H1 (cell line): Measurements from ENCODE around the gene ASL. TPM values are rescaled to one million over a fixed set of nuclear protein-coding genes. Genes with fewer than 3 reads are reported as not detected.

Experiments used
- ASH2L ChIP-seq: fragments of 200-600, 300-600 bp; sonication (generic); IDR thresholded peaks from one replicate; pipeline ENCODE4 v1.7.1; 2017; ENCODE audit warnings: low read length
- CTBP2 ChIP-seq: IDR thresholded peaks from 2 replicates; pipeline ENCODE4 v1.7.0; 2011; ENCODE audit warnings: borderline replicate concordance, mild to moderate bottlenecking, moderate library complexity, mixed read lengths, low read length; ENCODE audit not compliant: insufficient read depth, insufficient read length
- E2F6 ChIP-seq: IDR thresholded peaks from 2 replicates; pipeline ENCODE4 v1.6.1; 2012; ENCODE audit warnings: inconsistent platforms
- EGR1 ChIP-seq: IDR thresholded peaks from 2 replicates; pipeline ENCODE4 v1.6.1; 2011; ENCODE audit warnings: low read depth, low read length, borderline replicate concordance
- EZH2 ChIP-seq: fragments of 200-600 bp; sonication (generic); IDR thresholded peaks from 2 replicates; pipeline ENCODE4 v1.7.1; 2012; ENCODE audit warnings: low read depth, mild to moderate bottlenecking, moderate library complexity, low read length, inconsistent platforms; ENCODE audit not compliant: severe bottlenecking
- GTF2F1 ChIP-seq: IDR thresholded peaks from 2 replicates; pipeline ENCODE4 v1.6.1; 2012; ENCODE audit warnings: low read depth, low read length, improper control_type of control experiment, borderline replicate concordance
- HDAC2 ChIP-seq, 2 experiments: fragments of 300-600 bp in 1 of 2; sonication (generic) in 1 of 2; IDR thresholded peaks; 2 replicates each; pipeline ENCODE4 v1.6.1; 2011 to 2012; ENCODE audit warnings: low read depth in 2 of 2, low read length in 2 of 2, mild to moderate bottlenecking in 2 of 2, moderate library complexity in 2 of 2, borderline replicate concordance in 1 of 2, inconsistent platforms in 1 of 2
- KDM4A ChIP-seq: IDR thresholded peaks from one replicate; pipeline ENCODE4 v1.7.1; 2012; ENCODE audit warnings: low read depth, mild to moderate bottlenecking, moderate library complexity, low read length, inconsistent platforms; ENCODE audit not compliant: severe bottlenecking
- KDM5A ChIP-seq: fragments of 200-600 bp; IDR thresholded peaks from 2 replicates; pipeline ENCODE4 v1.7.1; 2012; ENCODE audit warnings: mild to moderate bottlenecking, low read length, inconsistent platforms, mixed read lengths
- MAX ChIP-seq: IDR thresholded peaks from 2 replicates; pipeline ENCODE4 v1.6.1; 2012; ENCODE audit warnings: inconsistent platforms
- PHF8 ChIP-seq: fragments of 200-600 bp; sonication (generic); conservative IDR thresholded peaks from 2 replicates; pipeline ENCODE4 v1.7.1; 2012; ENCODE audit warnings: low read depth, mild to moderate bottlenecking, inconsistent platforms, low read length, moderate library complexity
- POLR2AphosphoS5 ChIP-seq: IDR thresholded peaks from 2 replicates; pipeline ENCODE4 v1.6.1; 2011; ENCODE audit warnings: low read depth, low read length
- RAD21 ChIP-seq, 2 experiments: IDR thresholded peaks in 1 of 2; conservative IDR thresholded peaks in 1 of 2; 2 replicates each; pipeline ENCODE4 v1.6.1; 2011; ENCODE audit warnings: low read depth in 2 of 2, low read length in 2 of 2, improper control_type of control experiment in 1 of 2, inconsistent platforms in 1 of 2, mild to moderate bottlenecking in 1 of 2, moderate library complexity in 1 of 2
- TAF1 ChIP-seq: IDR thresholded peaks from 2 replicates; pipeline ENCODE4 v1.6.1; 2011; ENCODE audit warnings: mild to moderate bottlenecking, low read depth, low read length
- TAF7 ChIP-seq: optimal IDR thresholded peaks from 2 replicates; pipeline ENCODE3; 2011; ENCODE audit warnings: low read depth, mild to moderate bottlenecking, inconsistent platforms, low read length, moderate library complexity, borderline replicate concordance
- polyA plus RNA-seq, 7 experiments: library from polyadenylated mRNA; depleted of rRNA in 3 of 7; stranded (reverse) in 5 of 7; unstranded in 2 of 7; fragments of >200 nt in 5 of 7; fragments of 200-250 nt in 2 of 7; gene quantifications; 1 replicate in 5 of 7; 2 replicates in 1 of 7; 4 replicates in 1 of 7; pipeline versions ENCODE4 v1.2.1 to v1.2.3, GENCODE V29; 2011 to 2013; ENCODE audit warnings: missing spikeins in 2 of 7, mixed read lengths in 2 of 7
- total RNA-seq: library from RNA; stranded (reverse); fragmentation: NEBNext Ultra II Directional; extraction: Animal tissue kit (Norgen Biotek cat#: 25700); gene quantifications from 2 replicates; pipeline ENCODE4 v1.2.1, GENCODE V29; 2021

Gene ASL
- total and polyA plus RNA-seq, 2 of the 8 experiments (the other 6 are each of a cell fraction or from before 2014, with no cell fraction given) = 23.3 to 35.3 TPM

GRCh38 chr7:66114743-66115649, 39.4 kb downstream of the ASL start, which contains the start of gene CRCP (continued):
- peak; percentile 57 for TF ChIP-seq TAF1
- no peak for TF ChIP-seq TAF7
- TF ChIP-seq GTF2F1 = no peak
- no peak for TF ChIP-seq KDM5A
- TF ChIP-seq CTBP2 = peak; percentile 34
- no peak for TF ChIP-seq RAD21 (IDR thresholded peaks at IDR 0.05 in 1 of 2, conservative IDR thresholded peaks at IDR 0.05 in 1 of 2; ENCODE audit: low read depth in 2 of 2, low read length in 2 of 2)
- peak; percentile 89 for TF ChIP-seq POLR2AphosphoS5
- TF ChIP-seq MAX = peak; percentile 76
- TF ChIP-seq KDM4A = peak; percentile 87
- TF ChIP-seq E2F6 = peak; percentile 79
- peak; percentile 89 for TF ChIP-seq ASH2L
- peak; percentile 84 for TF ChIP-seq PHF8
- TF ChIP-seq EZH2 = no peak
- TF ChIP-seq EGR1 = peak; percentile 65; the same call in 1 of the 2 replicates
- peak in 1 of 2 experiments; percentile 69; a peak in 1 of 4 replicates for TF ChIP-seq HDAC2 (IDR thresholded peaks at IDR 0.05; ENCODE audit: borderline replicate concordance in 1 of 2, low read depth in 2 of 2, low read length in 2 of 2)
